ENCODE measurements around the gene PSMD10.

The PSMD10 gene

GRCh38 chrX:108070891-108071290, 20.5 kb downstream of the PSMD10 start:
- no peaks in the 10 kb centered on the region for H3K9me3 ChIP-seq (ENCODE audit: control insufficient read depth in 1 of 2, low read length in 2 of 2)

GRCh38 chrX:108068121-108068520, 23.2 kb downstream of the PSMD10 start:
- H3K4me3 ChIP-seq (ENCODE audit: low read depth in 1 of 2, low read length in 2 of 2), result no peak overlapping the region
- H3K27me3 ChIP-seq (ENCODE audit: low read depth, low read length), result no peaks in the 10 kb centered on the region
- H3K36me3 ChIP-seq (ENCODE audit: control insufficient read depth in 1 of 2, insufficient read depth in 2 of 2, low read length in 2 of 2), result no peaks in the 10 kb centered on the region
- no peaks in the 10 kb centered on the region for H3K9me3 ChIP-seq (ENCODE audit: control insufficient read depth in 1 of 2, low read length in 2 of 2)
- no peaks in the 10 kb centered on the region for H3K4me1 ChIP-seq (ENCODE audit: control insufficient read depth in 1 of 2, insufficient read depth in 2 of 2, low read length in 2 of 2)
- H3K27ac ChIP-seq (ENCODE audit: low read length), result no peak overlapping the region

More at GRCh38 chrX:108070891-108071290, 20.5 kb downstream of the PSMD10 start:
- Histone ChIP-seq H3K36me3 (ENCODE audit: control insufficient read depth in 1 of 2, insufficient read depth in 2 of 2, low read length in 2 of 2) (no peaks in the 10 kb centered on the region), H3K4me3 (ENCODE audit: low read depth in 1 of 2, low read length in 2 of 2) (no peak overlapping the region), H3K4me1 (ENCODE audit: control insufficient read depth in 1 of 2, insufficient read depth in 2 of 2, low read length in 2 of 2) (no peaks in the 10 kb centered on the region), H3K27me3 (ENCODE audit: low read depth, low read length) (no peaks in the 10 kb centered on the region), H3K27ac (ENCODE audit: low read length) (no peak overlapping the region)

- Histone ChIP-seq H3K27me3 (ENCODE audit: low read depth, low read length) (no peaks in the 10 kb centered on the region), H3K27ac (ENCODE audit: low read length) (no peak overlapping the region), H3K36me3 (ENCODE audit: control insufficient read depth in 1 of 2, insufficient read depth in 2 of 2, low read length in 2 of 2) (no peaks in the 10 kb centered on the region), H3K4me1 (ENCODE audit: control insufficient read depth in 1 of 2, insufficient read depth in 2 of 2, low read length in 2 of 2) (no peaks in the 10 kb centered on the region), H3K9me3 (ENCODE audit: control insufficient read depth in 1 of 2, low read length in 2 of 2) (no peaks in the 10 kb centered on the region), H3K4me3 (ENCODE audit: low read depth in 1 of 2, low read length in 2 of 2) (no peak overlapping the region)
These were observed 26.7 kb downstream of the PSMD10 start for GRCh38 chrX:108064613-108065012.

DNA sequence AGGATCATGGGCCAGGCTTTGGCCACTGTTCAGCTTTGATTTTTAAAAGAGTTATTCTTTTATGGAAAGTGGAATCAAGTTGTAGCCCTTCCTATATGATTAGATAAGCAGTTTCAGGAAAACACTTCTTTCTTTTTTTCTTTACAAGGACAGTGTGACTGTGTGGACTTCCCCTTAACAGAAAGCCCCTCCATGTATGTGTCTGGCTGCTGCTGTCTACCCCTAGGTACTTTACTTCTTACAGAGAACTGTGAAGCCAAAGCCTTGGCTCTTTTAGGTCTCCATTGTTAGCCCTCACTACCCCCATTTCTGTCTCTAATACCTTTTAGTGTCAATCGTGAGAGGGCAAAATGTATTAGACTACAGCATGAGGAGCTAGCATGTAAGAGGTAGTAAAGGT, 27.3 kb downstream of the PSMD10 start:
- Histone ChIP-seq H3K4me3 (ENCODE audit: low read depth in 1 of 2, low read length in 2 of 2) (no peak overlapping the region), H3K36me3 (ENCODE audit: control insufficient read depth in 1 of 2, insufficient read depth in 2 of 2, low read length in 2 of 2) (no peaks in the 10 kb centered on the region), H3K4me1 (ENCODE audit: control insufficient read depth in 1 of 2, insufficient read depth in 2 of 2, low read length in 2 of 2) (no peaks in the 10 kb centered on the region), H3K27ac (ENCODE audit: low read length) (no peak overlapping the region), H3K27me3 (ENCODE audit: low read depth, low read length) (no peaks in the 10 kb centered on the region), H3K9me3 (ENCODE audit: control insufficient read depth in 1 of 2, low read length in 2 of 2) (no peaks in the 10 kb centered on the region)

- H3K27ac ChIP-seq (ENCODE audit: low read length), result no peak overlapping the region
- no peaks in the 10 kb centered on the region for H3K4me1 ChIP-seq (ENCODE audit: control insufficient read depth in 1 of 2, insufficient read depth in 2 of 2, low read length in 2 of 2)
- no peaks in the 10 kb centered on the region for H3K36me3 ChIP-seq (ENCODE audit: control insufficient read depth in 1 of 2, insufficient read depth in 2 of 2, low read length in 2 of 2)
- no peak overlapping the region for H3K4me3 ChIP-seq (ENCODE audit: low read depth in 1 of 2, low read length in 2 of 2)
- no peaks in the 10 kb centered on the region for H3K27me3 ChIP-seq (ENCODE audit: low read depth, low read length)
- H3K9me3 ChIP-seq (ENCODE audit: control insufficient read depth in 1 of 2, low read length in 2 of 2), result no peaks in the 10 kb centered on the region
These were observed 31.5 kb downstream of the PSMD10 start for GRCh38 chrX:108059801-108060200.

DNA sequence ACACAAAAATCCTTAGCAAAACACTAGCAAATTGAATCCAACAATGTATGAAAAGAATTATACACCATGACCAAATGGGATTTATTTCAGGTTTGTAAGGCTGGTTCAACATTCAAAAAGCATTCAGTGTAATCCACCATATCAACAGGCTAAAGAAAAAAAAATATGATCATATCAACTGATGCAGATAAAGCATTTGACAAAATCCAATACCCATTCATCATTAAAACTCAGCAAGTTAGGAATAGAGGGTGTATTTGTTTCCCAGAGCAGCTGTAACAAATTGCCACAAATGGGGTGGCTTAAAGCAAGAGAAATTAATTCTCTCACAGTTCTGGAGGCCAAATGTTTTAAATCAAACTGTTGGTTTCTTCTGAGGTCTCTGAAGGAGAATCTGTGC, 35.8 kb downstream of the PSMD10 start:
- Histone ChIP-seq H3K36me3 (ENCODE audit: control insufficient read depth in 1 of 2, insufficient read depth in 2 of 2, low read length in 2 of 2) (no peaks in the 10 kb centered on the region), H3K27me3 (ENCODE audit: low read depth, low read length) (no peaks in the 10 kb centered on the region), H3K27ac (ENCODE audit: low read length) (no peak overlapping the region), H3K4me1 (ENCODE audit: control insufficient read depth in 1 of 2, insufficient read depth in 2 of 2, low read length in 2 of 2) (no peaks in the 10 kb centered on the region), H3K4me3 (ENCODE audit: low read depth in 1 of 2, low read length in 2 of 2) (no peak overlapping the region), H3K9me3 (ENCODE audit: control insufficient read depth in 1 of 2, low read length in 2 of 2) (no peaks in the 10 kb centered on the region)

DNA sequence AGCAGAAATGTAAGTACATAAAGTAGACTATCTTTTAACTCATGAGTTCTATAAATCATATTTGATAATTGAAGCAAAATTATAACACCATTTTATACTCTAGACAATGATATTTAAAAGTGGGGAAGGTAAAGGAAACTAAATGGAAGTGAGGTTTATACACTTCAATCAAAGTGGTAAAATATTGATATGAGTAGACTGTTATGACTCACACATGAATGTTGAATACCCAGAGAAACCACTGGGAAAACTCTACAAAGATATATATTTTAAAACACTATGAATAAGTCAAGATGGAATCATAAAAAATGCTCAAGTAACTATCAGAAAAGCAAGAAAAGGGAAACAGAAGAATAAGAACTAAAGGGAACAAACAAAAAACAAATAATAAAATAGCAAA, 38.1 kb downstream of the PSMD10 start:
- H3K4me1 ChIP-seq (ENCODE audit: control insufficient read depth in 1 of 2, insufficient read depth in 2 of 2, low read length in 2 of 2), result no peaks in the 10 kb centered on the region
- no peaks in the 10 kb centered on the region for H3K27me3 ChIP-seq (ENCODE audit: low read depth, low read length)
- no peak overlapping the region for H3K4me3 ChIP-seq (ENCODE audit: low read depth in 1 of 2, low read length in 2 of 2)
- no peak overlapping the region for H3K27ac ChIP-seq (ENCODE audit: low read length)
- no peaks in the 10 kb centered on the region for H3K9me3 ChIP-seq (ENCODE audit: control insufficient read depth in 1 of 2, low read length in 2 of 2)
- H3K36me3 ChIP-seq (ENCODE audit: control insufficient read depth in 1 of 2, insufficient read depth in 2 of 2, low read length in 2 of 2), result no peaks in the 10 kb centered on the region

GRCh38 chrX:108049649-108050048, 41.7 kb downstream of the PSMD10 start:
- Histone ChIP-seq H3K4me1 (ENCODE audit: control insufficient read depth in 1 of 2, insufficient read depth in 2 of 2, low read length in 2 of 2) (no peaks in the 10 kb centered on the region), H3K36me3 (ENCODE audit: control insufficient read depth in 1 of 2, insufficient read depth in 2 of 2, low read length in 2 of 2) (no peaks in the 10 kb centered on the region), H3K27ac (ENCODE audit: low read length) (no peak overlapping the region), H3K27me3 (ENCODE audit: low read depth, low read length) (no peaks in the 10 kb centered on the region), H3K4me3 (ENCODE audit: low read depth in 1 of 2, low read length in 2 of 2) (no peak overlapping the region), H3K9me3 (ENCODE audit: control insufficient read depth in 1 of 2, low read length in 2 of 2) (no peaks in the 10 kb centered on the region)

DNA sequence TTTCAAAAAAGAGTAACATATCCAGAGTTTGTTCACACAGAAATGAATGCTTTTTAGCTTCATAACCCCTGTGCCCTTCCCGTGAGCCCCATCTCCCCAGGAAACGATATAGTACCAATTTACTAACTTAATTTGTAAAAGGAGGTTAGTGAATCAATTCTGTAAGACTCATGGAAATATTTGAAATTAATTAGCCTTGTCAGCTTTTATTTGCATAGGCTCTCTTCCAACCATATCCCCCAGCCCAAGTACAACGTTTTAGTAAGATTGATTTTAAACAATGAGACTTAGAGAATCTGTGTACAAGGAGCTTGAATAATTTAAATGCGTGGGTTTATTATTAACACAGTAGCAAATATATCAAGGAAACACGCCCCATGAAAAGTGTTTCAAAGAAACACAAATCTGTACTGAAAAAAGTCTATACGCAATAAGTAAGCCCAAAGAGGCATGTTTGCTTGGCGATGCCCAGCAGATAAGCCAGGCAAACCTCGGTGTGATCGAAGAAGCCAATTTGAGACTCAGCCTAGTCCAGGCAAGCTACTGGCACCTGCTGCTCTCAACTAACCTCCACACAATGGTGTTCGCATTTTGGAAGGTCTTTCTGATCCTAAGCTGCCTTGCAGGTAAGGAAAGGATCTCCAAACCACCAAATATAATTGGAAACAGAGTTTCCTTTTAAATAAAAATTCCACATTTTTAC, 46.6 kb downstream of the PSMD10 start, which contains the start of gene VSIG1:
TSS of gene VSIG1 (plus strand) at position 512 of the 703 bp plus-strand sequence. CDS start at position 578, 66 bp downstream.
- no peak within 1 kb of the TSS for H3K27ac ChIP-seq (ENCODE audit: low read length)
- no peaks in the 10 kb centered on the region for H3K4me1 ChIP-seq (ENCODE audit: control insufficient read depth in 1 of 2, insufficient read depth in 2 of 2, low read length in 2 of 2)
- no peak within 1 kb of the TSS for H3K4me3 ChIP-seq (ENCODE audit: low read depth in 1 of 2, low read length in 2 of 2)
- no peaks in the 10 kb centered on the region for H3K9me3 ChIP-seq (ENCODE audit: control insufficient read depth in 1 of 2, low read length in 2 of 2)
- no peaks in the 10 kb centered on the region for H3K27me3 ChIP-seq (ENCODE audit: low read depth, low read length)
- no peaks in the 10 kb centered on the region for H3K36me3 ChIP-seq (ENCODE audit: control insufficient read depth in 1 of 2, insufficient read depth in 2 of 2, low read length in 2 of 2)

GRCh38 chrX:108036298-108036973, 54.9 kb downstream of the PSMD10 start:
- Histone ChIP-seq H3K4me1 (ENCODE audit: control insufficient read depth in 1 of 2, insufficient read depth in 2 of 2, low read length in 2 of 2) (no peaks in the 10 kb centered on the region), H3K36me3 (ENCODE audit: control insufficient read depth in 1 of 2, insufficient read depth in 2 of 2, low read length in 2 of 2) (no peaks in the 10 kb centered on the region), H3K27ac (ENCODE audit: low read length) (no peak overlapping the region), H3K27me3 (ENCODE audit: low read depth, low read length) (no peaks in the 10 kb centered on the region), H3K9me3 (ENCODE audit: control insufficient read depth in 1 of 2, low read length in 2 of 2) (no peaks in the 10 kb centered on the region), H3K4me3 (ENCODE audit: low read depth in 1 of 2, low read length in 2 of 2) (no peak overlapping the region)

DNA sequence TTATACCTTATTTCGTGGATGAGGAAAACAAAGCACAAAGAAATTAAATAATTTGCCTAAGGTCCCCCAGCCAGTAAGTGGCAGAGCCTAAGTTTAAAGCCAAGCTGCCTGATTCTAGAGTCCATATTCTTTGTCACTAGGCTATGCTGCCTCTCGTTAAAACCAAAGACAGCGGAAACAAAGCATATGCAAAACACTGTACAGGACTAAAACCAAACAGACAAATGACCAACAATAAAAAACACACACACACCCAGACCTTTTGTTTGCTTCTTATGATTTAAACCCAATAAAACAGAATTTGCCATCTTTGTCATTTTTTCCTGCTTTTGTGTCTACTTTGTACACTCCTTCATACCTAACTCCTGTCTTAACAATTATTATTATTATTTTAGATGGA, 56.6 kb downstream of the PSMD10 start:
- no peaks in the 10 kb centered on the region for H3K27me3 ChIP-seq (ENCODE audit: low read depth, low read length)
- H3K4me1 ChIP-seq (ENCODE audit: control insufficient read depth in 1 of 2, insufficient read depth in 2 of 2, low read length in 2 of 2), result no peaks in the 10 kb centered on the region
- H3K9me3 ChIP-seq (ENCODE audit: control insufficient read depth in 1 of 2, low read length in 2 of 2), result no peaks in the 10 kb centered on the region
- no peak overlapping the region for H3K4me3 ChIP-seq (ENCODE audit: low read depth in 1 of 2, low read length in 2 of 2)
- H3K27ac ChIP-seq (ENCODE audit: low read length), result no peak overlapping the region
- no peaks in the 10 kb centered on the region for H3K36me3 ChIP-seq (ENCODE audit: control insufficient read depth in 1 of 2, insufficient read depth in 2 of 2, low read length in 2 of 2)

All from muscle layer of duodenum (tissue), 2 donors.